AG08396 (cell line): ENCODE results near the gene ZNF93.
"Not testable (repeated sequence)": the region's sequence is repeated elsewhere in the genome, so short reads cannot be mapped to it uniquely, and the experiment has no call there.

Source experiments
- DNase-seq: peaks from one replicate; pipeline ENCODE4 v3.0.0; 2012; ENCODE audit warnings: low spot score, mixed read lengths

Gene ZNF93

DNA sequence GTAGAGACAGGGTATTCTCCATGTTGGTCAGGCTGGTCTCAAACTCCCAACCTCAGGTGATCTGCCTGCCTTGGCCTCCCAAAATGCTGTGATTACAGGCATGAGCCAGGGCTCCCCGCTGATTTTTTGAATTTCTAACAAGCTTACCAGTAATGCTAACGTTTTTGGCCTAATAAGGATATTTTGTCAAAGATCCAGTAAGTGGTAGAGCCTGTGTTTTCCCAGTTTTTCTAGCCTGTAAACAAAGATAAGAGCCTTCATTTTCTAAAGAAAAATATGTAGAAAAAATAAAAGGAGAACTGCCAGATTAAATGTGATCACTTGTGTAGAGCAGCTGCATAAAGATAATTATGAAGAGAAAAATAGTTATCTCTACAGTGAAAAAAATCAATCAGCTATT is 37.7 kb downstream of the ZNF93 start:
- no peak for DNase-seq

DNA sequence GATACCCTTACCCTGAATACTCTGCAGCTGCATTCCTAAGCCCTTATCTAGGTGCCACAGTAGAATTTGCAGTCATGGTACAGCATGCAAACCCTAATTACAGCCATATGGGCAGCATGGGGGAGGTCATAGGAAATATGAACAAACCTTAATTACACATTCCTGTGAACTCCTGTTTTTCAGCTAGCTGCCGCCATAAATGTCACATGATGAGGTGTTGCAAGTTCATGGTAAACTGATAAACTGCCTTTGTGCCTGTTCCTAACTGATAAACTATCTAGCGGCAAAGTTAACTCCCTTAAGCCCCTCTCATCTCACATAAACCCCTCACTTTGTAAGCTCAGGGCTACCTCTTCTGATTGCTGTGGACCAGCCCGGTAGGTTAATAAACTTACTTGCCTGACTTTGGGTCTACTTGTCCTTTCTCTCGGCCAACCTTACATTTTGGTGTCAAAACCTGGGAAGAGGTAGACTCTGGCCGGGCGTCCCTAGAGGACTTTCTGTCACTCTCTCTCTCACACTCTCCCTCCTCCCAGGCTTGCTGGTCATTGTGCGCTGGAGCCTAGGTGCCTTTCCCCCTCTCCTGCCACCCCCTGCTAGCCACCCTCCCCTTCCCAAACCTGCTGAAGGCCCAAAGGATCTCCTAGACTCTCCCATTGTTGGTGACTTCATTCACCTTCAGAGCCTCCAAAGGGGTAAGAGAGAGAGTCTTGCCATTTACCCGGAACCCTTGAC is 43.3 kb downstream of the ZNF93 start:
- DNase-seq, result no peak

DNA sequence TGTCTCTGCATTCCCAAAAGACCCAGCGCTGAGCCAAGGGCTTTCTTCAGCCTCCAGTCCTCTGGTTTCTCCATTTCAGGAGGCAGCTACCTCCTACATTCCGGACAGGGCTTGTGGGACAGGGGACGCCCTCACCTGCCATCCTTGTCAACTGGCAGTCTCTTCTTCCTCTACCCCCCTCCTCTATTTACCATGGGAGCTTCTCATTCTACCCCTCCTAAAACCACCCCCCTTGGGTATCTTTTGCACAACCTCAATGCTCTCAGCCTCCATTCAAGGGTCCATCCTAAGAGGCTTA is 43.8 kb downstream of the ZNF93 start:
- no peak for DNase-seq

DNA sequence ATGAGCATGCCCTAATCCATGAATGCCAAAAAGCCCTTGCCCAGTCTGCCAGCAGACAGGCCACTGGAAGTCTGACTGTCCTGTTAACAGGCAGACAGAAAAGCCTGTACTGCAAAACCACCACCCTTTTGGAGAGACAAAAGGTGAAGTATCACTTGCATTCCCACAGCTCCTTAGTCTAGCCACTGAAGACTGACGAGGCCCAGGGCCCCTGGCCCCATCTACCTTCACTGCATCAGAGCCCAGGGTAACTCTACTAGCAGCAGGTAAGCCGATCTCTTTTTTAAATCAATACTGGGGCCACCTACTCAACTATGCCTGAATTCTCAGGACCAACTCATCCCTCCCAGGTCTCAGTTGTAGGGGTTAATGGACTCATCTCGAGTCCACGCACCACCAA is 45.5 kb downstream of the ZNF93 start:
- no peak for DNase-seq

DNA sequence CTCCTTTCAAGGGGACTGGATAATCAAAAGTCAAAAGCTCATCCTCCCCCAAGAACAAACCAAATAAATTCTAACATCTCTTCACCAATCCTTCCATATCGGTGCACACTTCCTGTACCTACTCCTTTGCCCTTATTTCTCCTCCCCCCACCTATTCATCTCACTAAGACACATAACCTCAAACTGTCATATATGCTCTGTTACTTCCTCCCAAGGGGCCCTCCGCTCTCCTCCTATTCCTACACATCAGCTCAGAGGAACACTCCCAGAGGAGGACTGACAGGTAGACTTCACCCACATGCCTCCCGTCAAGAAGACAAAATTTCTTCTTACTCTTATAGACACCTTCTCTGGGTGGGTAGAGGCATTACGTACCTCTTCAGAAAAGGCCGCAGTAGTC is 48.1 kb downstream of the ZNF93 start:
- no peak for DNase-seq

DNA sequence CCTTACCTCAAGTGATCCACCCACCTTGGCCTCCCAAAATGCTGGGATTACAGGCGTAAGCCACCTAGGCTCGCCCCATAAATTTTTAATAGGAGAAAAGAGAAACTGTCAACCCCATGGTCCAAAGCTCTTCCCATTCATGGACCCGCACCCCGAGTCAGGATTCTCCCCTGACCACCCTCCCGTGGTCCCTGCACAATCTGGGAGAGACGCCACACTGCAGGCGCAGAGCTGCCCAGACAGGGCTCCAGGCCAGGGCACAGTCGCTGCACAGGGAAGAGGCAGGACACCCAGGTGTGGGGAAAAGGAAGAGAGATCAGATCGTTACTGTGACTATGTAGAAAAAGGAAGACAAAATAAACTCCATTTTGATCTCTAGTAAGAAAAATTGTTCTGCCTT is 54.5 kb downstream of the ZNF93 start:
- DNase-seq, result no peak

DNA sequence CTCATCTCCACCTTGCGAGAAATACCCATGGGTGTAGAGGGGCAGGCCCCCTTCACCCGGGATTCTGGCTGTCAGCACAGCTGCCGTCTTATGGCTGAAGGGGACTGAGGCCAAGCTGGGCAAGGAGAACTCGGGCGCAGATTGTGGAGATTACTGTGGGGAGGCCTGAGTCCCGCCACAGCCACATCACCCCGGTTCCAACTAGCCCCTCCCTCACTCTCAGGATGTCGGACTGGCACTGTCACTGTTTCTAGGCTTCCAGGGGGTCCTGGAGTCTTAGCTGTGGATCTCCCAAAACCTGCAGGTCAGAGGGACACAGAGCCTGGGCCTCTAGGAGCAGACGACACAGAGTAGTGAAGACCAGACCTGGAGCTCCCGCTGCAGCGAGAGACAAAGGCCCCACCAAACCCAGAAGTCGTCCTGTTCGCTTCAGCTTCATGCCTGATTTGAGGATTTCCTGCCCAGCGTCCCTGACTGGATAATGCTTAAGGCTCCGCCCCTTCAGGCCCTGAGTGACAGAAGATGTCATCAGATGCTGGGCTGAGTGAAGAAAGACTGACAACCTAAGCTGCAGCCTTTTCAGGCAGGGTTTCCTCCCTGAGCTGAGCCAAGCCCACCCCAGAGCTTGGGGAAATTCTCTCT is 55.8 kb downstream of the ZNF93 start:
- no peak for DNase-seq

DNA sequence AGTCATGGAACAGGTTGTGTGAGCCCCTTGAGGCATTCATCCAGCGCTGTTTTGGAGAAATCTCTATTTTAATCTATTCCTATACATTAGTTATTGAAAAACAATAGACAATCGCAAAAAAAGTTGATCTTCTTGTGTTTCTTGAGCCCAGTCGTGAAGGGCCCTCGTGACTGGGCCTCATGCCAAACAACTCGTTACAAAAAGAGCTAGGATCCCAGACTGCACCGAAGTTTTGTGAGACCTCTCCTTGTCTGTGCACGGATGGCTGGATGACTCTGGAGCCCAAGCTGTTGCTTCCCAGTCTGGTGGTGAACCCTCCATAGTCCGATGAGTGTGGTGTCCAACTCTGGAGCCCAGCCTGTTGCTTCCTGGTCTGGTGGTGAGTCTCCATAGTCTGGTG is 57.0 kb downstream of the ZNF93 start:
- not testable (repeated sequence) for DNase-seq

DNA sequence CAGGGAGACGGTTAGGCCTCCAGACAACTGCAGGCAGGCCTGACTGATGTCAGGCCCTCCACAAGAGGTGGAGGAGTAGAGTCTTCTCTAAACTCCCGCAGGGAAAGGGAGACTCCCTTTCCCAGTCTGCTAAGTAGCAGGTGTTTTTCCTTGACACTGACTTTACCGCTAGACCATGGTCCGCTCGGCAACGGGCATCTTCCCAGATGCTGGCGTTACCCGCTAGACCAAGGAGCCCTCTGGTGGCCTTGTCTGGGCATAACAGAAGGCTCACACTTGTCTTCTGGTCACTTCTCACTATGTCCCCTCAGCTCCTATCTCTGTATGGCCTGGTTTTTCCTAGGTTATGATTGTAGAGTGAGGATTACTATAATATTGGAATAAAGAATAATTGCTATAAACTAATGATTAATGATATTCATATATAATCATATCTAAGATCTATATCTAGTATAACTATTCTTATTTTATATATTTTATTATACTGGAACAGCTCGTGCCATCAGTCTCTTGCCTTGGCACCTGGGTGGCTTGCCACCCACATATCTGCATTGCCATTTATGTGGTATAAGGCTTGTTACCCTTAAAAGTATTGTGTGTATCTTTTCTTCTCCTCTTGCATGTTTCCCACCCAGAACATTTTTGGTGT is 58.5 kb downstream of the ZNF93 start:
- not testable (repeated sequence) for DNase-seq

DNA sequence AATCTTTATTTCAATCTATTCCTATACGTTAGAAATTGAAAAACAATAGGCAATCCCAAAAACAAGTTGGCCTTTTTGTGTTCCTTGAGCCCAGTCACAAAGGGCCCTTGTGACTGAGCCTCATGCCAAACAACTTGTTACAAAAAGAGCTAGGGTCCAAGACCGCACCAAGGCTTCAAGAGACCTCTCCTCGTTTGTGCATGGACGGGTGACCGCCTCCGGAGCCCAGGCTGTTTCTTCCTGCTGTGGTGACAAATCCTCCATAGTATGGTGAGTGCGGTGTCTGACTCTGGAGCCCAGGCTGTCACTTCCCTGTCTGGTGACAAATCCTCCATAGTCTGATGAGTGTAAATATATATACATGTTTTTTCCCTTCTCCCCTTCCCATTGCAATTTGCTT is 63.7 kb downstream of the ZNF93 start:
- no peak for DNase-seq

DNA sequence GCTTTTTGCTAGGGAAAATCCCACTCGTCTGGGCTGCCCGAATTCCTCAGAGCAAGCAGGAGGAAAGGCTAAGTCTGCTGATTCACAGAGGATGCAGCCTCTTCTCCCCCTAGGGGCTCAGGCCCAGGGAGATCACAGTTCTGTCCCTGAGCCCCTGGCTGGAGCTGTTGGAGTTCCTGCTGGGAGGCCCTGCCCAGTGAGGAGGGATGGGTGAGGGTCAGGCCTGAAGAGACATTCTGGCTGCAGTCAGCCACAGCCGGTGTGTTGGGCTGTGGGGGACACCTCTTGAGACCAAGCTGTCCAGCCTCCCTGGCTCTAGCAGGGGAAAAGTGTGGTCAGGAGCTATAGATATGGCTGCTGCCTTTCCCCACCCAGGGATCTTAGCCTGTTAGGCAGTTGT is 65.4 kb downstream of the ZNF93 start:
- not testable (repeated sequence) for DNase-seq

DNA sequence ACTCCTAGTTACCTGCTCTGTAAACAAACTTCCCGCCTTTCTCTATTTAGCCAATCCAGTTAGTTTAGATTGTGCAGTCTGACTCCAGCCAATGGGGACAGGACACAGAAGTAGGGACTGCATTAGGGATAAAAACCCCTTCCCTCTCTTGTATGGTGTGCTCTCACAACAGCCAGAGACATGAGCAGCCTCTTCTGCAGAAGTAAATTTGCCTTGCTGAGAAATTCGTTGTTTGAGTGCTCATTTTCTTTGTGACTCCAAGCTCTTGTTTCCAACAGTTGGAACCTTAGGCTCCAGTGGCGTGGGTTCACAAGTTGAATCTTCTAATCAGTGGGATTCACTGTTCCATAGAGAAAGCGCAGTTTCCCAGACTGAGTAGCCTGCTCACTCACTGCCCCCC is 66.1 kb downstream of the ZNF93 start:
- no peak for DNase-seq
